HepG2 (cell line): Measurements from ENCODE around the gene GSTP1. TPM values are rescaled to one million over a fixed set of nuclear protein-coding genes. Genes with fewer than 3 reads are reported as not detected.

Experiments
- CENPT ChIP-seq: sonication (generic); formaldehyde crosslinking; IDR thresholded peaks from 2 replicates; pipeline ENCODE4 v1.8.0; 2022; ENCODE audit warnings: low read depth, mild to moderate bottlenecking, moderate library complexity, missing genetic modification reagents
- FOSL1 ChIP-seq: sonication (generic); formaldehyde crosslinking; IDR thresholded peaks from 2 replicates; pipeline ENCODE4 v1.9.0; 2021; ENCODE audit warnings: missing genetic modification reagents, borderline replicate concordance
- RFX3 ChIP-seq: IDR thresholded peaks from 2 replicates; pipeline ENCODE4 v1.6.1; 2016; ENCODE audit warnings: missing biosample characterization, missing genetic modification reagents
- ZNF205 ChIP-seq: IDR thresholded peaks from 2 replicates; pipeline ENCODE4 v1.6.1; 2018; ENCODE audit warnings: missing biosample characterization, missing genetic modification reagents
- ZNF253 ChIP-seq: sonication (generic); formaldehyde crosslinking; IDR thresholded peaks from 2 replicates; pipeline ENCODE4 v1.8.0; 2022; ENCODE audit warnings: mild to moderate bottlenecking, missing genetic modification reagents, borderline replicate concordance
- ZNF512B ChIP-seq: sonication (generic); formaldehyde crosslinking; IDR thresholded peaks from 2 replicates; pipeline ENCODE4 v1.5.1; 2020; ENCODE audit warnings: missing genetic modification reagents, mild to moderate bottlenecking, borderline replicate concordance
- ZNF644 ChIP-seq: IDR thresholded peaks from 2 replicates; pipeline ENCODE4 v1.6.1; 2016; ENCODE audit warnings: low read depth
- polyA plus RNA-seq, 8 experiments: library from polyadenylated mRNA; depleted of rRNA in 3 of 8; stranded (reverse) in 7 of 8; unstranded in 1 of 8; fragments of >200 nt; fragmentation: Illumina TruSeq in 4 of 8; extraction: Trizol in 4 of 8; gene quantifications; 2 replicates each; pipeline versions ENCODE4 v1.2.1 to v1.2.3, GENCODE V29; 2011 to 2016; ENCODE audit warnings: low read depth in 4 of 8, missing spikeins in 1 of 8, mixed read lengths in 1 of 8; ENCODE audit not compliant: insufficient read depth in 1 of 8
- total RNA-seq, 5 experiments: library from RNA; depleted of rRNA; stranded (reverse); fragments of >200 nt; fragmentation: Illumina TruSeq; extraction: Trizol; gene quantifications; 2 replicates each; pipeline ENCODE4 v1.2.3, GENCODE V29; 2016; ENCODE audit warnings: low read depth in 1 of 5
- TF ChIP-seq, protein P1 (sequence below): sonication (generic); formaldehyde crosslinking; IDR thresholded peaks from 2 replicates; pipeline ENCODE4 v1.4.0; 2020; ENCODE audit warnings: missing genetic modification reagents
- TF ChIP-seq, protein P2 (sequence below): sonication (generic); formaldehyde crosslinking; IDR thresholded peaks from 2 replicates; pipeline ENCODE4 v1.4.0; 2020; ENCODE audit warnings: missing genetic modification reagents, borderline replicate concordance
- TF ChIP-seq, protein P3 (sequence below): sonication (generic); formaldehyde crosslinking; IDR thresholded peaks from 2 replicates; pipeline ENCODE4 v1.4.0; 2020; ENCODE audit warnings: missing genetic modification reagents, borderline replicate concordance

The GSTP1 gene
- total and polyA plus RNA-seq, 2 of the 13 experiments (the other 11 are each of a cell fraction or from before 2014, with no cell fraction given), result not detected

GRCh38 chr11:67630228-67630942, 46.8 kb downstream of the GSTP1 start (continued):
- no peak for TF ChIP-seq ZNF644 (CRISPR knock-in tag)
- TF ChIP-seq, protein P1, sequence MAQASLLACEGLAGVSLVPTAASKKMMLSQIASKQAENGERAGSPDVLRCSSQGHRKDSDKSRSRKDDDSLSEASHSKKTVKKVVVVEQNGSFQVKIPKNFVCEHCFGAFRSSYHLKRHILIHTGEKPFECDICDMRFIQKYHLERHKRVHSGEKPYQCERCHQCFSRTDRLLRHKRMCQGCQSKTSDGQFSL (CRISPR knock-in tag), result peak; percentile 29; the same call in 1 of the 2 replicates
- TF ChIP-seq, protein P2, sequence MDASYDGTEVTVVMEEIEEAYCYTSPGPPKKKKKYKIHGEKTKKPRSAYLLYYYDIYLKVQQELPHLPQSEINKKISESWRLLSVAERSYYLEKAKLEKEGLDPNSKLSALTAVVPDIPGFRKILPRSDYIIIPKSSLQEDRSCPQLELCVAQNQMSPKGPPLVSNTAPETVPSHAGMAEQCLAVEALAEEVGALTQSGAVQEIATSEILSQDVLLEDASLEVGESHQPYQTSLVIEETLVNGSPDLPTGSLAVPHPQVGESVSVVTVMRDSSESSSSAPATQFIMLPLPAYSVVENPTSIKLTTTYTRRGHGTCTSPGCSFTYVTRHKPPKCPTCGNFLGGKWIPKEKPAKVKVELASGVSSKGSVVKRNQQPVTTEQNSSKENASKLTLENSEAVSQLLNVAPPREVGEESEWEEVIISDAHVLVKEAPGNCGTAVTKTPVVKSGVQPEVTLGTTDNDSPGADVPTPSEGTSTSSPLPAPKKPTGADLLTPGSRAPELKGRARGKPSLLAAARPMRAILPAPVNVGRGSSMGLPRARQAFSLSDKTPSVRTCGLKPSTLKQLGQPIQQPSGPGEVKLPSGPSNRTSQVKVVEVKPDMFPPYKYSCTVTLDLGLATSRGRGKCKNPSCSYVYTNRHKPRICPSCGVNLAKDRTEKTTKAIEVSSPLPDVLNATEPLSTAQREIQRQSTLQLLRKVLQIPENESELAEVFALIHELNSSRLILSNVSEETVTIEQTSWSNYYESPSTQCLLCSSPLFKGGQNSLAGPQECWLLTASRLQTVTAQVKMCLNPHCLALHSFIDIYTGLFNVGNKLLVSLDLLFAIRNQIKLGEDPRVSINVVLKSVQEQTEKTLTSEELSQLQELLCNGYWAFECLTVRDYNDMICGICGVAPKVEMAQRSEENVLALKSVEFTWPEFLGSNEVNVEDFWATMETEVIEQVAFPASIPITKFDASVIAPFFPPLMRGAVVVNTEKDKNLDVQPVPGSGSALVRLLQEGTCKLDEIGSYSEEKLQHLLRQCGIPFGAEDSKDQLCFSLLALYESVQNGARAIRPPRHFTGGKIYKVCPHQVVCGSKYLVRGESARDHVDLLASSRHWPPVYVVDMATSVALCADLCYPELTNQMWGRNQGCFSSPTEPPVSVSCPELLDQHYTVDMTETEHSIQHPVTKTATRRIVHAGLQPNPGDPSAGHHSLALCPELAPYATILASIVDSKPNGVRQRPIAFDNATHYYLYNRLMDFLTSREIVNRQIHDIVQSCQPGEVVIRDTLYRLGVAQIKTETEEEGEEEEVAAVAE (CRISPR knock-in tag), result peak; percentile 45; the same call in 1 of the 2 replicates
- no peak for TF ChIP-seq CENPT (CRISPR knock-in tag)
- TF ChIP-seq FOSL1, result no peak
- no peak for TF ChIP-seq ZNF253 (CRISPR knock-in tag)
- TF ChIP-seq, protein P3, sequence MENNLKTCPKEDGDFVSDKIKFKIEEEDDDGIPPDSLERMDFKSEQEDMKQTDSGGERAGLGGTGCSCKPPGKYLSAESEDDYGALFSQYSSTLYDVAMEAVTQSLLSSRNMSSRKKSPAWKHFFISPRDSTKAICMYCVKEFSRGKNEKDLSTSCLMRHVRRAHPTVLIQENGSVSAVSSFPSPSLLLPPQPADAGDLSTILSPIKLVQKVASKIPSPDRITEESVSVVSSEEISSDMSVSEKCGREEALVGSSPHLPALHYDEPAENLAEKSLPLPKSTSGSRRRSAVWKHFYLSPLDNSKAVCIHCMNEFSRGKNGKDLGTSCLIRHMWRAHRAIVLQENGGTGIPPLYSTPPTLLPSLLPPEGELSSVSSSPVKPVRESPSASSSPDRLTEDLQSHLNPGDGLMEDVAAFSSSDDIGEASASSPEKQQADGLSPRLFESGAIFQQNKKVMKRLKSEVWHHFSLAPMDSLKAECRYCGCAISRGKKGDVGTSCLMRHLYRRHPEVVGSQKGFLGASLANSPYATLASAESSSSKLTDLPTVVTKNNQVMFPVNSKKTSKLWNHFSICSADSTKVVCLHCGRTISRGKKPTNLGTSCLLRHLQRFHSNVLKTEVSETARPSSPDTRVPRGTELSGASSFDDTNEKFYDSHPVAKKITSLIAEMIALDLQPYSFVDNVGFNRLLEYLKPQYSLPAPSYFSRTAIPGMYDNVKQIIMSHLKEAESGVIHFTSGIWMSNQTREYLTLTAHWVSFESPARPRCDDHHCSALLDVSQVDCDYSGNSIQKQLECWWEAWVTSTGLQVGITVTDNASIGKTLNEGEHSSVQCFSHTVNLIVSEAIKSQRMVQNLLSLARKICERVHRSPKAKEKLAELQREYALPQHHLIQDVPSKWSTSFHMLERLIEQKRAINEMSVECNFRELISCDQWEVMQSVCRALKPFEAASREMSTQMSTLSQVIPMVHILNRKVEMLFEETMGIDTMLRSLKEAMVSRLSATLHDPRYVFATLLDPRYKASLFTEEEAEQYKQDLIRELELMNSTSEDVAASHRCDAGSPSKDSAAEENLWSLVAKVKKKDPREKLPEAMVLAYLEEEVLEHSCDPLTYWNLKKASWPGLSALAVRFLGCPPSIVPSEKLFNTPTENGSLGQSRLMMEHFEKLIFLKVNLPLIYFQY (CRISPR knock-in tag), result peak; percentile 86; the same call in 1 of the 2 replicates
- TF ChIP-seq RFX3 (CRISPR knock-in tag), result no peak
- TF ChIP-seq ZNF512B (CRISPR knock-in tag), result peak; percentile 76; the same call in 1 of the 2 replicates
- peak; percentile 58; the same call in 1 of the 2 replicates for TF ChIP-seq ZNF205 (CRISPR knock-in tag)
